Skeletal muscle satellite cell (primary cell): Measurements from ENCODE around the gene CD99L2.

Experiments
- H3K27me3 ChIP-seq: 2 replicates; pipeline ENCODE4 v1.7.0; 2013; ENCODE audit warnings: low read length; ENCODE audit not compliant: control insufficient read depth, insufficient read depth
- H3K36me3 ChIP-seq: 2 replicates; pipeline ENCODE4 v1.7.0; 2013; ENCODE audit warnings: mild to moderate bottlenecking, control low read depth, low read length; ENCODE audit not compliant: insufficient read depth
- H3K4me1 ChIP-seq: 2 replicates; pipeline ENCODE4 v1.7.0; 2013; ENCODE audit warnings: low read length; ENCODE audit not compliant: control insufficient read depth, insufficient read depth
- H3K4me2 ChIP-seq: 2 replicates; pipeline ENCODE4 v1.7.0; 2013; ENCODE audit warnings: mild to moderate bottlenecking, low read length
- H3K4me3 ChIP-seq: 2 replicates; pipeline ENCODE4 v1.7.0; 2013; ENCODE audit warnings: low read length
- H3K9ac ChIP-seq: 2 replicates; pipeline ENCODE4 v1.7.0; 2013; ENCODE audit warnings: mild to moderate bottlenecking, low read depth, low read length, moderate library complexity
- H3K9me3 ChIP-seq: replicated peaks from 2 replicates; pipeline ENCODE4 v1.7.0; 2013; ENCODE audit warnings: mild to moderate bottlenecking, control low read depth, low read length

Gene CD99L2

GRCh38 chrX:150849996-150850720 is 48.3 kb downstream of the CD99L2 start:
- Histone ChIP-seq H3K4me2 (no peak overlapping the region), H3K4me1 (peaks cover 3% of the 10 kb centered on the region), H3K9me3 (no peaks in the 10 kb centered on the region), H3K4me3 (no peak overlapping the region), H3K9ac (no peak overlapping the region), H3K27me3 (no peaks in the 10 kb centered on the region), H3K36me3 (no peaks in the 10 kb centered on the region)

- H3K4me2 ChIP-seq = no peak overlapping the region
- peaks cover 3% of the 10 kb centered on the region for H3K4me1 ChIP-seq
These were observed 49.0 kb downstream of the CD99L2 start for GRCh38 chrX:150849486-150849885.

GRCh38 chrX:150848914-150849365 is 49.5 kb downstream of the CD99L2 start:
- H3K4me1 ChIP-seq = peaks cover 3% of the 10 kb centered on the region
- no peak overlapping the region for H3K4me2 ChIP-seq
- no peak overlapping the region for H3K4me3 ChIP-seq
- H3K9ac ChIP-seq = no peak overlapping the region
- no peaks in the 10 kb centered on the region for H3K9me3 ChIP-seq
- no peaks in the 10 kb centered on the region for H3K27me3 ChIP-seq
- no peaks in the 10 kb centered on the region for H3K36me3 ChIP-seq

More at GRCh38 chrX:150849486-150849885, 49.0 kb downstream of the CD99L2 start:
- Histone ChIP-seq H3K4me3 (no peak overlapping the region), H3K9ac (no peak overlapping the region), H3K27me3 (no peaks in the 10 kb centered on the region), H3K36me3 (no peaks in the 10 kb centered on the region), H3K9me3 (no peaks in the 10 kb centered on the region)

- Histone ChIP-seq H3K9me3 (no peaks in the 10 kb centered on the region), H3K4me2 (no peak overlapping the region)
These were observed 51.4 kb downstream of the CD99L2 start for GRCh38 chrX:150847088-150847487.

GRCh38 chrX:150846130-150846529 is 52.3 kb downstream of the CD99L2 start:
- H3K9ac ChIP-seq = no peak overlapping the region
- H3K36me3 ChIP-seq = no peaks in the 10 kb centered on the region
- H3K4me2 ChIP-seq = no peak overlapping the region
- H3K4me3 ChIP-seq = no peak overlapping the region
- no peaks in the 10 kb centered on the region for H3K9me3 ChIP-seq
- H3K4me1 ChIP-seq = peaks cover 14% of the 10 kb centered on the region
- H3K27me3 ChIP-seq = no peaks in the 10 kb centered on the region

More at GRCh38 chrX:150847088-150847487, 51.4 kb downstream of the CD99L2 start:
- Histone ChIP-seq H3K27me3 (no peaks in the 10 kb centered on the region), H3K9ac (no peak overlapping the region), H3K36me3 (no peaks in the 10 kb centered on the region), H3K4me1 (peaks cover 8% of the 10 kb centered on the region), H3K4me3 (no peak overlapping the region)

GRCh38 chrX:150845091-150845490 is 53.4 kb downstream of the CD99L2 start:
- H3K9ac ChIP-seq = no peak overlapping the region
- H3K4me1 ChIP-seq = peaks cover 14% of the 10 kb centered on the region
- no peaks in the 10 kb centered on the region for H3K36me3 ChIP-seq
- no peaks in the 10 kb centered on the region for H3K9me3 ChIP-seq
- no peak overlapping the region for H3K4me3 ChIP-seq
- no peaks in the 10 kb centered on the region for H3K27me3 ChIP-seq
- no peak overlapping the region for H3K4me2 ChIP-seq

GRCh38 chrX:150844016-150844415 is 54.5 kb downstream of the CD99L2 start:
- Histone ChIP-seq H3K4me3 (no peak overlapping the region), H3K27me3 (no peaks in the 10 kb centered on the region), H3K9ac (no peak overlapping the region), H3K4me2 (no peak overlapping the region), H3K4me1 (peaks cover 14% of the 10 kb centered on the region), H3K36me3 (no peaks in the 10 kb centered on the region), H3K9me3 (no peaks in the 10 kb centered on the region)

- Histone ChIP-seq H3K36me3 (no peaks in the 10 kb centered on the region), H3K9me3 (no peaks in the 10 kb centered on the region)
These were observed 56.2 kb downstream of the CD99L2 start for GRCh38 chrX:150842198-150842685.

GRCh38 chrX:150841456-150842197 is 56.8 kb downstream of the CD99L2 start:
- H3K4me1 ChIP-seq = peaks cover 14% of the 10 kb centered on the region
- H3K36me3 ChIP-seq = no peaks in the 10 kb centered on the region
- H3K9me3 ChIP-seq = no peaks in the 10 kb centered on the region
- no peaks in the 10 kb centered on the region for H3K27me3 ChIP-seq
- no peak overlapping the region for H3K4me3 ChIP-seq
- peak overlapping the region; percentile 60 for H3K4me2 ChIP-seq
- no peak overlapping the region for H3K9ac ChIP-seq

More at GRCh38 chrX:150842198-150842685, 56.2 kb downstream of the CD99L2 start:
- no peaks in the 10 kb centered on the region for H3K27me3 ChIP-seq
- peak overlapping the region; percentile 60 for H3K4me2 ChIP-seq
- H3K4me3 ChIP-seq = no peak overlapping the region
- H3K4me1 ChIP-seq = peaks cover 14% of the 10 kb centered on the region
- no peak overlapping the region for H3K9ac ChIP-seq

GRCh38 chrX:150837845-150838244 is 60.6 kb downstream of the CD99L2 start:
- H3K36me3 ChIP-seq = no peaks in the 10 kb centered on the region
- H3K4me3 ChIP-seq = no peak overlapping the region
- no peak overlapping the region for H3K4me2 ChIP-seq
- H3K9me3 ChIP-seq = no peaks in the 10 kb centered on the region
- no peaks in the 10 kb centered on the region for H3K27me3 ChIP-seq
- H3K9ac ChIP-seq = no peak overlapping the region
- H3K4me1 ChIP-seq = peaks cover 11% of the 10 kb centered on the region

- Histone ChIP-seq H3K9me3 (no peaks in the 10 kb centered on the region), H3K4me3 (no peak overlapping the region), H3K9ac (no peak overlapping the region), H3K36me3 (no peaks in the 10 kb centered on the region), H3K4me2 (no peak overlapping the region), H3K4me1 (no peaks in the 10 kb centered on the region), H3K27me3 (no peaks in the 10 kb centered on the region)
These were observed 63.8 kb downstream of the CD99L2 start for GRCh38 chrX:150834695-150835094.
